HG02588 (cell line): ENCODE results near the gene POLR2J3.
"Not testable (repeated sequence)": the region's sequence is repeated elsewhere in the genome, so short reads cannot be mapped to it uniquely, and the experiment has no call there.

Experiments used
- ATAC-seq: cut with Tn5 transposase; IDR thresholded peaks from one replicate; pipeline ENCODE4 v1.9.1; 2021; ENCODE audit warnings: mild to moderate bottlenecking, moderate library complexity; ENCODE audit not compliant: unreplicated experiment

POLR2J3 gene

GRCh38 chr7:102524803-102525202, 47.6 kb downstream of the POLR2J3 start:
- not testable (repeated sequence) for ATAC-seq

GRCh38 chr7:102520797-102521196, 51.6 kb downstream of the POLR2J3 start:
- ATAC-seq = not testable (repeated sequence)

- peak; percentile 80 for ATAC-seq
These were observed 54.7 kb downstream of the POLR2J3 start, which contains the start of gene RASA4B for GRCh38 chr7:102517550-102518147. Gene RASA4B, minus strand, starts transcription at chr7:102517777. Its CDS starts 67 bp downstream, at chr7:102517710.
